GM19395 (cell line): Measurements from ENCODE around the gene TBC1D5.
A peak's percentile ranks its signal among the peaks of the same experiment; 100 is the strongest.
"Not testable (repeated sequence)": the region's sequence is repeated elsewhere in the genome, so short reads cannot be mapped to it uniquely, and the experiment has no call there.

Source experiments
- ATAC-seq: cut with Tn5 transposase; IDR thresholded peaks from one replicate; pipeline ENCODE4 v1.9.1; 2021; ENCODE audit warnings: mild to moderate bottlenecking, moderate library complexity; ENCODE audit not compliant: unreplicated experiment

The TBC1D5 gene

DNA sequence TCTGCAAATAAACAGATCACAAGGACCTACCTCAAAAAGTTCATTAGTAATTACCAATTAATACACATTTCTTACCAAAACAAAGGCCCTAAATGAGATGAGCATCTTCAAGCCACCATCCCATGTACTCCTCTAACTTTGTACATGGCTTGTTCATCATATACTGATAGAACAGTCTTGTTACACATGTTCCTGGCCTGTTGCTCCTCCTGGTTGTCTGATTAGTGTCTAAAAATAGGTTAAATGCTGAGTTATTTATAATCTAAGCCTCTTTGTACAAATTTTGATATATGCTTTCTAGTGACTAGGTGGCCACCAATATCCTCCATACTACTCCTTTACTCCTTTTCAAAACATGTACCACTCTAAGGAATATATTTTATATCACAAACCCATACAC is 25.0 kb downstream of the TBC1D5 start:
- no peak for ATAC-seq

DNA sequence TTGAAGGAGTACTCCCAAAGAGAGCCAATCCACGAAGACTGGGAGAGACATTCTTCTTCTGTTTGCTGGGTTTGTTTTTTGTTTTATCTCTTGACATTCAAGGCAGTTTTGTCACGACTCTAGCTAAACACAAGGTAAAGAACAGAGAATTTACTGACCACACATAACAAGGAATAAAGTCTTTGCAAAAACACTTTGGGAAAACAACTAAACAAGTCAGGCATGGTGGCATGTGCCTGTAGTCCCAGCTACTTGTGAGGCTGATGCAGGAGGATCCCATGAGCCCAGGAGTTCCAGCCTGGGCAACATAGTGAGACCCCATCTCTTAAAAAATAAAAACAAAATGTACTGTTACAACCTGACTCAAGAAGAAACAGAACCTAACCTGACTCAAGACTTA is 28.0 kb downstream of the TBC1D5 start:
- ATAC-seq: no peak

DNA sequence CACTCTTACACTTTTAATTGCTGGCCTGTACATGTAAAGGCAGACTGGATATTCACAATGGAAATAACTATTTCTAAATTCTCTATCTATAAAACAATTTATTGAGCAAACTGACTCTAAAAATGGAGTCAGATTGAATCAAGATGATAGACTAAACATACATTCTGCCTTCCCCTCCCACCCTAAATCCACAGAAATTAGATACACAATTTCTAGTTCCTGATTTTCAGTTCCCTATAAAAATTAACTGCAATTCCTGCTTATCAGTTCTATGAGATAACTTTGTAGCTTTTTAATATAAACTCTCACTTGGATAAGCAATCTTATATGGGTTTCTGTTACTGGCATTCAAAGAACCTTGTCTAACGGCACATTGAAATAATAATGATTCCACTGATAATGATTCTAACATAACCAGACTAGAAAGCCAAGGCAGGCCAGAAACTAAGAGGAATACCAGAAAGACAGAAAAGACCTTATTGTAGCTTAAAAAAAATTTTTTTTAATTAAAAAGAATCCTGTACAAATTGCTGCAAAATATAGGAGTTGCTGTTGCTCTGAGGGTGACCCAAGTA is 33.1 kb downstream of the TBC1D5 start:
- no peak for ATAC-seq

DNA sequence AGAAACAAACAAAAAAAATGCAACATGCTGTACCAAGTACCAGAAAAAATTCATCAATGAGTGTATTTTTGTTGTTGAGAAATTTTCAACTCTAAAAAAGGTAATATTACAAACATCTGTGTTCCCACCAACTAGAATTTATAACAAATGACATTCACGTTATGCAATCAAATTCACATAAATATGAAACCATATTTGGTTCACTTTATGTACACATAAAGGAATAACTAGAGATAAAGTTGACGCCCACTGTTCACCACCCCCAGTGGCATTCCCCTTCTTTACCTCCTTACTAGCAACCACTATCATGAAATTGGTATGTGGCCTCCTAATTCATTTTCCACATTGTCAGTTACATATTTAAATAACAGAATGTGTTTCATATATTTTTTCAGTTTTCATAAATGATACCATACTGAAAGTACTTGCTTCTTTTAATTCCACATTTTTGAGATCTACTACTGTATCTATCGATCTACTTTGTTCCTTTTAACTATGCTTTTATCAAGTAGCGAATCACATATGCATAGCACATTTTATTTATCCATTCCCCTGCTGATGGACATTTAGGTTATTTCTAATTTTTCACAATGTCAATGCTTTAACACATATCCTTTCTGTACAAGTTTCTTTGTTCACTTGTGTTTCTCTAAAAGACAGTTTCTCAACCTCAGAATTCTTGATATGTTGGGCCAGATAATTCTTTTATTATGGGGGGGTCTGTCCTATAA is 34.5 kb downstream of the TBC1D5 start:
- no peak for ATAC-seq

- ATAC-seq: not testable (repeated sequence)
Observed at GRCh38 chr3:17705991-17706390, 36.4 kb downstream of the TBC1D5 start.

GRCh38 chr3:17699815-17700214 is 42.6 kb downstream of the TBC1D5 start:
- not testable (repeated sequence) for ATAC-seq

DNA sequence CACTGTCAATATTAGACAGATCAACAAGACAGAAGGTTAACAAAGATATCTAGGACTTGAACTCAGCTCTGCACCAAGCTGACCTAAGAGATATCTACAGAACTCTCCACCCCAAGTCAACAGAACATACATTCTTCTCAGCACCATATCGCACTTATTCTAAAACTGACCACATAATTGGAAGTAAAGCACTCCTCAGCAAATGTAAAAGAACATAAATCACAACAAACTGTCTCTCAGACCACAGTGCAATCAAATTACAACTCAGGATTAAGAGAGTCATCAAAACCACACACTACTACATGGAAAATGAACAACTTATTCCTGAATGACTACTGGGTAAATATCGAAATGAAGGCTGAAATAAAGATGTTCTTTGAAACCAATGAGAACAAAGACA is 46.8 kb downstream of the TBC1D5 start:
- not testable (repeated sequence) for ATAC-seq

- not testable (repeated sequence) for ATAC-seq
Observed at GRCh38 chr3:17693670-17693999, 48.8 kb downstream of the TBC1D5 start.

DNA sequence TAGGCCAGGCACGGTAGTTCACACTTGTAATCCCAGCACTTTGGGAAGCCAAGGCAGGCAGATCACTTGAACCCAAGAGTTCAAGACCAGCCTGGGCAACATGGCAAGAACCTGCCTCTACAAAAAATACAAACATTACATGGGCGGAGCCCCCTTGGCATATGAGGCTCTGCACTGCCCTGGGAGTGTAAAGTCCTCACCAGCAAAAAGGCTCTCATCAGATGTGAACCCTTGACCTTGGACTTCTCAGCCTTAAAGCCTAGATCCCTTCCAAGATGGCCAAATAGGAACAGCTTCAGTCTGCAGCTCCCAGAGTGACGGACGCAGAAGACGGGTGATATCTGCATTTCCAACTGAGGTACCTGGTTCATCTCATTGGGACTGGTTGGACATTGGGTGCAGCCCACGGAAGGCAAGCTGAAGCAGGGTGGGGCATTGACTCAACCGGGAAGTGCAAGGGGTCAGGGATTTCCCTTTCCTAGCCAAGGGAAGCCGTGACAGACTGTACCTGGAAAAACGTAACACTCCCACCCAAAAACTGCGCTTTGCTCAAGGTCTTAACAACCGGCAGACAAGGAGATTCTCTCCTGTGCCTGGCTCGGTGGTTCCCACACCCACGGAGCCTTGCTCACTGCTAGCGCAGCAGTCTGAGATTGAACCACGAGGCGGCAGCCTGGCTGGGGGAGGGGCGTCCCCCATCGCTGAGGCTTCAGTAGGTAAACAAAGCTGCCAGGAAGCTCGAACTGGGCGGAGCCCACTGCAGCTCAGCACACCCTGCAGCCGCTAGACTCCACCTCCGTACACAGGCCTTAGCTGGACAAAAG is 49.4 kb downstream of the TBC1D5 start:
- not testable (repeated sequence) for ATAC-seq

GRCh38 chr3:17687566-17687965 is 54.9 kb downstream of the TBC1D5 start:
- no peak for ATAC-seq

GRCh38 chr3:17686613-17687012 is 55.8 kb downstream of the TBC1D5 start:
- no peak for ATAC-seq

- ATAC-seq: no peak
Observed at GRCh38 chr3:17683542-17684207, 58.8 kb downstream of the TBC1D5 start.

GRCh38 chr3:17680530-17680929 is 61.9 kb downstream of the TBC1D5 start:
- no peak for ATAC-seq

DNA sequence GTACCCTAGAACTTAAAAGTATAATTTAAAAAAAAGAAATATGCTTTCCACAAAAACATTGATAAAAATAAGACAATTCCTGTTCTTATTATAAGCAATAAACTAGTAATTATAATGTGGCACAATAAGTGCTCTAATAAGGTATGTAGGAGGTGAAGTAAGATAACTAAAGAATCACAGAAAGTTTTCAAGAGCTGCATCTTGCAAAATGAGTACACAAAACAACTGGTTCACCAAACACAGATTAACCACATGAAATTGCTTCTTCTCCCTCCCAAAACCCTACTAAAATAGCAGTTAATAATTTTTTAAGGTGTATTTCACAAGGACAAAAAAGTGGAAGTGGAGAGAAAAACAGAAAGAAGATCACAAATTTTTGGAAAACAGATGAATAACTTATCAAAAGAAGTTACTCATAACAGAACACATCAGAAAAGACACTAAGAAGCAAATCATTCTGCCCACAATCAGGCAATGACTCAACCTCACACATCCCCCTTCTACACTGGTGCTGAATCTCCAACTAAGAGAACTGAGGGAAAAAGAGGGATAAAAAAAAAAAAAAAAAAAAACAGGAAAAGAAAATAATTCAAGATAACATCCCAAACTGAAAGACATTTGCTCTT is 64.2 kb downstream of the TBC1D5 start:
- peak; percentile 90 for ATAC-seq

DNA sequence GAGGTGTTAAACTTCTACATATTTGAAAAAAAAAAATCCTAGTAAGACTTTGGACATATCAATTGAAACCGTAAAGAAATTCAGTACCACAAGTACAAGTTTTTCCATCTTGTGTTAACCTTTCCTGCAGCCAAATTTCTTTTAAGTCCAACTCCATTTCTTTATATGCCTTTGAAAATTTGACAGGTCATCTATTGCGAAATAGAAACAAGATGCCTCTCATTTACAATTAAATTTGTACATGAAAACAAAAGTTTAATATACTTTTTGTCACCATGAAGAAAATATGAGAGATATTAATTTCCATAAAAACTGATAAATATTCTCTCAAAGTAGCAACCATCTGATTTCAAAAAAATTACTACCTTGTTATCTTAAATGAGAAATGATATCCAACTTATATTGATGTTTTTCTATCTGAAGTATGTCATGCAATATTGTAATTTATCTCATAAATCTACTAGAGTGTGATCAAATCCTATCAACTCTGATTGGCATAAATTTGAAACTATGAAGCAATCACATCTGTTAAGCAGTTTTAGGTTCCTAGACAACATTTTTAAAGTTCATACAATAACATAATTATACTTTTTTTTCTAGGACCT is 68.2 kb downstream of the TBC1D5 start:
- no peak for ATAC-seq

GRCh38 chr3:17672506-17672905 is 69.9 kb downstream of the TBC1D5 start:
- ATAC-seq: no peak

DNA sequence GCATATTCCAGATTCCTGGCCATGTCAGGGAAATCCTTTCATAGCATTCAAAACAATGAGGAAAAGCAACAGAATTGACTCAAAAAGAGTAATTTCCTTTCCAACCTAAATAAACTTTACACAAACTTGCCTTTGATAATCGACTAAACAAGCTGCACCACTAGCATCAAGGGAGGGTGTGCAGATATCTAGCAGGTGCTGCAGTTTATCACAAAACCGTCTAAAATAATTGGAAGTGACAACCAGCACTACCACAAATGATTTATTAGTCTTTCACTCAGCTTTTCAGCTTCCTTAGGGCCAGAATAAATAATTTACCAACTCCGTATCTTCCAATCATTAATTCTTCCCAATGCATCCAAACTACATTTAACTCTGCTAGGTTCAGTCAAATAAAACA is 71.7 kb downstream of the TBC1D5 start:
- no peak for ATAC-seq

DNA sequence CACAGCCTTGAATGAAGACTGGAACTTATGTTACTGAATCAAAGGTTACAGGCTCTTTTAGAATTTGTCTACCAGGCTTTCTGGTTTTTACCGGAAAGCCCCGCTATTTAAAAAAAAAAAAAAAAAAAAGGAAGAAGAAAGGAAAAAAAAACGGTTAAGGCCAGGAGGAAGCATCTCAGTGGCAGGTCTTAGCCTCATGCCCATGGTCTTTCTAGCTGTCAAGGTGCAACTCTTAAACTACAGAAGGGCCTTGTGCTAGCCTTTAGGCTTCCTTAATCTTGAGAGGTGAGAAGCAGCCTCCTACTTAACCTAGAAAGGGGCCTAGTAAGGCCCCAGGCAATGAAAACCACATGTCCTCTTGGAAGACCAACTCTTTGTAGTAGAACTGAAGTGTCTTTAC is 77.5 kb downstream of the TBC1D5 start:
- no peak for ATAC-seq

DNA sequence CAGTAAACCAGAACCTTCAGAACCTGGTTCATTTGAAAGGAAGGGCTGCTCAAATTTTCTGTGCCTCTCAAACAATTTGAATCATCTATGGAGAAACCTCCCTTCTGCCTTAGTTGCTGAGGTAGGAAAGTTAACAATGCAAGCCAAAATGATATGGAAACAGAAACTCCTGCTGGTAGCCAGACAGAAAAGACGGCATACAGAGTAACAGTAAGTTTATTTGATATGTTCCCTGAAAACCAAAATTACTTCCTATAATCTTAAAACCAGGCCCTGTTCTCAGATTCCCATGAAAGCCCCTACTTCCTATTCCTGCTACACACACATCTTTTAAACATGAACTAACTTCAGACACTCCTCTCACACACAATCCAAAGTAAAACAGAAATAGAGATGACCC is 86.2 kb downstream of the TBC1D5 start:
- peak; percentile 2 for ATAC-seq

GRCh38 chr3:17655743-17656142 is 86.7 kb downstream of the TBC1D5 start:
- peak; percentile 93 for ATAC-seq

DNA sequence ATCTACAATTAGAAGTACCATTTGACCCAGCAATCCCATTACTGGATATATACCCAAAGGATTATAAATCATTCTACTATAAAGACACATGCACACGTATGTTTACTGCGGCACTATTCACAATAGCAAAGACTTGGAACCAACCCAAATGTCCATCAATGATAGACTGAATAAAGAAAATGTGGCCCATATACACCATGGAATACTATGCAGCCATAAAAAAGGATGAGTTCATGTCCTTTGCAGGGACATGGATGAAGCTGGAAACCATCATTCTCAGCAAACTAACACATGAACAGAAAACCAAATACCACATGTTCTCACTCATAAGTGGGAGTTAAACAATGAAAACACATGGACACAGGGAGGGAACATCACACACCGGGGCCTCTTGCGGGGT is 92.7 kb downstream of the TBC1D5 start:
- not testable (repeated sequence) for ATAC-seq
